Naive thymus-derived CD8-positive, alpha-beta T cell (primary cell): Measurements from ENCODE around the gene PCNX4. TPM values are rescaled to one million over a fixed set of nuclear protein-coding genes. Genes with fewer than 3 reads are reported as not detected.

Source experiments
- ATAC-seq, 2 donors: fragments of 150-1000 bp; cut with Tn5 transposase in 1 of 2; sonication (Bioruptor Pico), chemical (Tn5 transposase) in 1 of 2; 1 replicate in 1 of 2; 2 replicates in 1 of 2; pipeline ENCODE4 v1.10.0; 2021; ENCODE audit warnings: mild to moderate bottlenecking in 2 of 2, moderate library complexity in 2 of 2
- POLR2A ChIA-PET: fragments of 350-600 bp; sonication (Branson Sonifier 250); formaldehyde crosslinking; loops from one replicate; lab custom pipeline; 2021; ENCODE audit warnings: antibody characterized with exemption; lab: Charles Lee
- DNase-seq, 10 donors: peaks; one replicate each; pipeline versions ENCODE4 v3.0.0 to v3.0.0-alpha.2; 2020 to 2022
- H3K27ac Mint-ChIP-seq, 10 donors: one replicate each; pipeline ENCODE4 v1.8.0; 2020 to 2022; ENCODE audit warnings: mild to moderate bottlenecking in 10 of 10, mixed read lengths in 10 of 10, moderate library complexity in 4 of 10, inconsistent platforms in 1 of 10
- H3K27me3 Mint-ChIP-seq, 5 donors: one replicate each; pipeline ENCODE4 v1.8.0; 2021 to 2022; ENCODE audit warnings: mixed read lengths in 5 of 5
- H3K36me3 Mint-ChIP-seq, 3 donors: one replicate each; pipeline ENCODE4 v1.8.0; 2020 to 2022; ENCODE audit warnings: mixed read lengths in 3 of 3, mild to moderate bottlenecking in 2 of 3, inconsistent platforms in 1 of 3
- H3K4me1 Mint-ChIP-seq, 4 donors: one replicate each; pipeline ENCODE4 v1.8.0; 2021 to 2022; ENCODE audit warnings: mixed read lengths in 4 of 4
- H3K4me3 Mint-ChIP-seq, 10 donors: one replicate each; pipeline ENCODE4 v1.8.0; 2020 to 2022; ENCODE audit warnings: mild to moderate bottlenecking in 10 of 10, mixed read lengths in 10 of 10, moderate library complexity in 6 of 10, inconsistent platforms in 1 of 10
- H3K9me3 Mint-ChIP-seq, 9 donors: one replicate each; pipeline ENCODE4 v1.8.0; 2020 to 2022; ENCODE audit warnings: mixed read lengths in 9 of 9, mild to moderate bottlenecking in 3 of 9, inconsistent platforms in 1 of 9, moderate library complexity in 1 of 9
- polyA plus RNA-seq, 3 donors: library from polyadenylated mRNA; unstranded; fragments of 300-500 nt; fragmentation: Illumina TruSeq; gene quantifications; one replicate each; pipeline ENCODE4 v1.2.3, GENCODE V29; 2021
- total RNA-seq, 8 experiments: library from RNA in 2 of 8; stranded (reverse) in 2 of 8; gene quantifications; one replicate each; pipeline ENCODE4 v1.2.3 and lab custom pipeline; 2021 to 2026

PCNX4 gene
- total and polyA plus RNA-seq, 5 experiments from 2014 or later = 16.6 to 50.0 (median 20.1) TPM

GRCh38 chr14:60211153-60211552 is 119.4 kb downstream of the PCNX4 start:
- Mint-ChIP-seq H3K36me3 (no peaks in the 10 kb centered on the region), H3K27ac (peak overlapping the region in 1 of 10 donors; percentile 32), H3K27me3 (peaks cover 7 to 13% (median 9%) of the 10 kb centered on the region in 5 donors), H3K9me3 (peaks cover 0 to 3% (median 0%) of the 10 kb centered on the region in 9 donors), H3K4me1 (no peaks in the 10 kb centered on the region), H3K4me3 (no peak overlapping the region)
- ATAC-seq (no peak), DNase-seq (no peak)
- POLR2A ChIA-PET = no interaction called here

GRCh38 chr14:60212503-60213371 is 121.0 kb downstream of the PCNX4 start:
- H3K9me3 Mint-ChIP-seq = peaks cover 0 to 3% (median 0%) of the 10 kb centered on the region in 9 donors
- POLR2A ChIA-PET = no interaction called here

GRCh38 chr14:60214003-60214402 is 122.3 kb downstream of the PCNX4 start:
- no peak overlapping the region for H3K27ac Mint-ChIP-seq
- H3K9me3 Mint-ChIP-seq = peaks cover 0 to 3% (median 0%) of the 10 kb centered on the region in 9 donors
- H3K4me3 Mint-ChIP-seq = no peak overlapping the region
- POLR2A ChIA-PET = no interaction called here
- H3K4me1 Mint-ChIP-seq = no peaks in the 10 kb centered on the region
- DNase-seq (no peak), ATAC-seq (no peak)
- H3K36me3 Mint-ChIP-seq = no peaks in the 10 kb centered on the region
- peaks cover 0 to 4% (median 2%) of the 10 kb centered on the region in 5 donors for H3K27me3 Mint-ChIP-seq

More at GRCh38 chr14:60212503-60213371, 121.0 kb downstream of the PCNX4 start:
- H3K4me3 Mint-ChIP-seq = no peak overlapping the region
- H3K27ac Mint-ChIP-seq = no peak overlapping the region
- DNase-seq (no peak), ATAC-seq (no peak)
- peaks cover 0 to 4% (median 3%) of the 10 kb centered on the region in 5 donors for H3K27me3 Mint-ChIP-seq
- H3K4me1 Mint-ChIP-seq = no peaks in the 10 kb centered on the region
- H3K36me3 Mint-ChIP-seq = no peaks in the 10 kb centered on the region

- ATAC-seq (no peak), DNase-seq (no peak)
- Mint-ChIP-seq H3K9me3 (no peaks in the 10 kb centered on the region), H3K4me3 (no peak overlapping the region), H3K27ac (no peak overlapping the region), H3K36me3 (no peaks in the 10 kb centered on the region), H3K27me3 (peaks cover 0 to 2% (median 0%) of the 10 kb centered on the region in 5 donors), H3K4me1 (no peaks in the 10 kb centered on the region)
- POLR2A ChIA-PET = no interaction called here
Measured at GRCh38 chr14:60214415-60215126, 122.8 kb downstream of the PCNX4 start.

GRCh38 chr14:60215127-60215444 is 123.4 kb downstream of the PCNX4 start:
- Mint-ChIP-seq H3K27me3 (peaks cover 0 to 2% (median 0%) of the 10 kb centered on the region in 5 donors), H3K4me1 (no peaks in the 10 kb centered on the region), H3K27ac (no peak overlapping the region), H3K9me3 (no peaks in the 10 kb centered on the region), H3K36me3 (no peaks in the 10 kb centered on the region), H3K4me3 (no peak overlapping the region)
- no peak for DNase-seq
- POLR2A ChIA-PET = no interaction called here
- ATAC-seq = no peak

- H3K27me3 Mint-ChIP-seq = peaks cover 0 to 2% (median 0%) of the 10 kb centered on the region in 5 donors
- peaks cover 0 to 5% (median 3%) of the 10 kb centered on the region in 4 donors for H3K4me1 Mint-ChIP-seq
- POLR2A ChIA-PET = no interaction called here
- H3K4me3 Mint-ChIP-seq = no peak overlapping the region
- no peak overlapping the region for H3K27ac Mint-ChIP-seq
- no peaks in the 10 kb centered on the region for H3K9me3 Mint-ChIP-seq
- ATAC-seq = no peak
- no peak for DNase-seq
- no peaks in the 10 kb centered on the region for H3K36me3 Mint-ChIP-seq
Measured at GRCh38 chr14:60215520-60216420, 124.0 kb downstream of the PCNX4 start.

- ATAC-seq = no peak
- Mint-ChIP-seq H3K9me3 (no peaks in the 10 kb centered on the region), H3K4me1 (peaks cover 0 to 8% (median 3%) of the 10 kb centered on the region in 4 donors), H3K27ac (peak overlapping the region in 1 of 10 donors; percentile 27), H3K27me3 (no peaks in the 10 kb centered on the region), H3K4me3 (no peak overlapping the region), H3K36me3 (no peaks in the 10 kb centered on the region)
- POLR2A ChIA-PET = no interaction called here
- no peak for DNase-seq
Measured at GRCh38 chr14:60217713-60218112, 126.0 kb downstream of the PCNX4 start.

Other genes with a start within 250 kb of the PCNX4 start
- not detected for gene RTN1, start 221.1 kb upstream of the PCNX4 start, total RNA-seq
- gene RTN1, start 221.1 kb upstream of the PCNX4 start, polyA plus RNA-seq = under 1 TPM in 1 of 3 donors, not detected in 2; 0.10 TPM
- not detected for gene LRRC9, start 171.8 kb upstream of the PCNX4 start, total RNA-seq
- gene LRRC9, start 171.8 kb upstream of the PCNX4 start, polyA plus RNA-seq = not detected
- 10 to 100 TPM; 70.4 to 71.1 TPM for gene DHRS7, start 73.5 kb downstream of the PCNX4 start, total RNA-seq
- gene DHRS7, start 73.5 kb downstream of the PCNX4 start, polyA plus RNA-seq = 100 to 1,000 TPM; 163 to 212 (median 167) TPM
- 10 to 100 TPM; 47.5 to 48.3 TPM for gene PPM1A, start 157.3 kb downstream of the PCNX4 start, total RNA-seq
- gene PPM1A, start 157.3 kb downstream of the PCNX4 start, polyA plus RNA-seq = 10 to 100 TPM; 15.0 to 18.0 (median 16.9) TPM